HG03045 (cell line): ENCODE data around the gene CNIH4.
"Not testable (repeated sequence)": the region's sequence is repeated elsewhere in the genome, so short reads cannot be mapped to it uniquely, and the experiment has no call there.

Source experiments
- ATAC-seq: cut with Tn5 transposase; IDR thresholded peaks from one replicate; pipeline ENCODE4 v1.9.1; 2021; ENCODE audit warnings: mild to moderate bottlenecking, moderate library complexity; ENCODE audit not compliant: unreplicated experiment

Gene CNIH4

GRCh38 chr1:224348137-224348536 is 8.5 kb upstream of the CNIH4 start:
- no peak for ATAC-seq

- ATAC-seq = not testable (repeated sequence)
Observed at GRCh38 chr1:224349716-224350115, 7.0 kb upstream of the CNIH4 start.

- not testable (repeated sequence) for ATAC-seq
Observed at GRCh38 chr1:224352436-224353085, 4.1 kb upstream of the CNIH4 start.

- no peak for ATAC-seq
Observed at GRCh38 chr1:224353975-224354925, 2.4 kb upstream of the CNIH4 start.

- no peak for ATAC-seq
Observed at GRCh38 chr1:224357626-224358124, 996 bp downstream of the CNIH4 start.

- ATAC-seq = no peak
Observed at GRCh38 chr1:224358237-224358636, 1.6 kb downstream of the CNIH4 start.

GRCh38 chr1:224359207-224359606 is 2.5 kb downstream of the CNIH4 start:
- no peak for ATAC-seq

- peak; percentile 68 for ATAC-seq
Observed at GRCh38 chr1:224368409-224368808, 11.7 kb downstream of the CNIH4 start.

- ATAC-seq = no peak
Observed at GRCh38 chr1:224373008-224373590, 16.4 kb downstream of the CNIH4 start.

- ATAC-seq = no peak
Observed at GRCh38 chr1:224375059-224375458, 18.4 kb downstream of the CNIH4 start.

GRCh38 chr1:224377676-224378006 is 21.0 kb downstream of the CNIH4 start:
- peak; percentile 61 for ATAC-seq

GRCh38 chr1:224378855-224379631 is 22.4 kb downstream of the CNIH4 start:
- ATAC-seq = no peak

- peak; percentile 55 for ATAC-seq
Observed at GRCh38 chr1:224380003-224380402, 23.3 kb downstream of the CNIH4 start.

- no peak for ATAC-seq
Observed at GRCh38 chr1:224381880-224382548, 25.3 kb downstream of the CNIH4 start.

- ATAC-seq = no peak
Observed at GRCh38 chr1:224383218-224383617, 26.5 kb downstream of the CNIH4 start.

GRCh38 chr1:224387302-224387912 is 30.7 kb downstream of the CNIH4 start:
- no peak for ATAC-seq

GRCh38 chr1:224387943-224388342 is 31.3 kb downstream of the CNIH4 start:
- no peak for ATAC-seq

GRCh38 chr1:224390517-224390916 is 33.8 kb downstream of the CNIH4 start:
- no peak for ATAC-seq

- no peak for ATAC-seq
Observed at GRCh38 chr1:224392411-224393249, 36.0 kb downstream of the CNIH4 start.
